Measurements from ENCODE around the gene KCNQ1. TPM values are rescaled to one million over a fixed set of nuclear protein-coding genes. Genes with fewer than 3 reads are reported as not detected.

The KCNQ1 gene
- polyA plus RNA-seq, 1 donor (not counting 4 experiments of a cell fraction or from before 2014, with no cell fraction given) = not detected

DNA sequence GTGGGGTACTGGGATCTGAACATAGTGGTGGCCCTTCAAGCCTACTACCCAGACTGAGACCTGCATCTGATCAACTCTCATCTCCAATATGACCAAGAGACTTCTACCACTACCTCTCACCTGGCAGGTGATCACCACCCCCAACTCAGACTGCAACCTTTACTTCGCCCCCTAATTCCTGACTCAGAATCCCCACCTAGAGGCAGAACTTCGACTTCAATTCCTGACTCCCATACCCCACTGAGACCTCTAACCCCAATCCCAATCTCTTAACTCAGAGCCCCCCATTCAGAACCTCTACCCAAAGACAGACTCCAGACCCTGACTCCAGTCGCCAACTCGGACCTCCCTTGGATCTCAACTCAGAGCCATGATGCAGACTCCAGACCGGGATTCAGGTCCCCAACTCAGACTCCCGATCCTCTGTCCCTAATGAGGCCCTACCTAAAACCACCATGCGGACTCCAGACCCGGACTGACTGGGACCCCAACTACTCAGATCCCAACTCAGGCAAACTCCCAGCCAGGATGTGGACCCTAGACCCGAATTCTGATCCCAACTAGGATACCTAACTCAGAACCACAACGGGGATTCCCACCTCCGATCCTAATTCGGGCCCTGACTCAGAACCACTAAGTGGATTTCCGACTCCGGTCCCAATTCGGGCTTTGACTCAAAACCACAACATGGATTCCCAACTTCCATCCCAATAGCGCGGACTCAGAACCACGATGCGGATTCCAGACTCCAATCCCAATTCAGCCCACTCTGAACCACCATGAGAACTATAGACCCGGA, 253.8 kb downstream of the KCNQ1 start:
- Histone ChIP-seq H3K4me1 (ENCODE audit: control insufficient read depth, extremely low read depth, insufficient read depth, low read length) (peaks cover 7% of the 10 kb centered on the region), H3K9me3 (ENCODE audit: control insufficient read depth, low read depth, low read length) (no peaks in the 10 kb centered on the region), H3K9ac (ENCODE audit: control insufficient read depth, extremely low read depth, insufficient read depth, low read length) (peak overlapping the region; percentile 76), H3K27me3 (ENCODE audit: control insufficient read depth, extremely low read depth, insufficient read depth, low read length) (peaks cover under 1% of the 10 kb centered on the region), H4K20me1 (ENCODE audit: control insufficient read depth, extremely low read depth, insufficient read depth, low read length) (no peaks in the 10 kb centered on the region), H3K4me2 (ENCODE audit: control insufficient read depth, extremely low read depth, insufficient read depth, low read depth, low read length) (peak overlapping the region; percentile 65), H3K27ac (ENCODE audit: control insufficient read depth, insufficient read depth, low read length) (no peak overlapping the region), H3K9me1 (ENCODE audit: control insufficient read depth, extremely low read depth, insufficient read depth, low read length) (no peaks in the 10 kb centered on the region), H3K36me3 (ENCODE audit: control insufficient read depth in 2 of 2, extremely low read depth in 1 of 2, insufficient read depth in 2 of 2, low read length in 2 of 2) (no peaks in the 10 kb centered on the region), H3K4me3 (ENCODE audit: control insufficient read depth in 2 of 3, extremely low read depth in 1 of 3, insufficient read depth in 2 of 3, low read depth in 1 of 3, low read length in 3 of 3) (peak overlapping the region; percentile 38 to 77 (median 59)), H3K79me2 (ENCODE audit: control insufficient read depth, insufficient read depth, low read length) (peaks cover 28% of the 10 kb centered on the region), H2AFZ (ENCODE audit: control insufficient read depth, low read length) (no peak overlapping the region)
- TF ChIP-seq EZH2 (IDR thresholded peaks at IDR 0.05; ENCODE audit: low read length) = no peak
- TF ChIP-seq, protein P1, sequence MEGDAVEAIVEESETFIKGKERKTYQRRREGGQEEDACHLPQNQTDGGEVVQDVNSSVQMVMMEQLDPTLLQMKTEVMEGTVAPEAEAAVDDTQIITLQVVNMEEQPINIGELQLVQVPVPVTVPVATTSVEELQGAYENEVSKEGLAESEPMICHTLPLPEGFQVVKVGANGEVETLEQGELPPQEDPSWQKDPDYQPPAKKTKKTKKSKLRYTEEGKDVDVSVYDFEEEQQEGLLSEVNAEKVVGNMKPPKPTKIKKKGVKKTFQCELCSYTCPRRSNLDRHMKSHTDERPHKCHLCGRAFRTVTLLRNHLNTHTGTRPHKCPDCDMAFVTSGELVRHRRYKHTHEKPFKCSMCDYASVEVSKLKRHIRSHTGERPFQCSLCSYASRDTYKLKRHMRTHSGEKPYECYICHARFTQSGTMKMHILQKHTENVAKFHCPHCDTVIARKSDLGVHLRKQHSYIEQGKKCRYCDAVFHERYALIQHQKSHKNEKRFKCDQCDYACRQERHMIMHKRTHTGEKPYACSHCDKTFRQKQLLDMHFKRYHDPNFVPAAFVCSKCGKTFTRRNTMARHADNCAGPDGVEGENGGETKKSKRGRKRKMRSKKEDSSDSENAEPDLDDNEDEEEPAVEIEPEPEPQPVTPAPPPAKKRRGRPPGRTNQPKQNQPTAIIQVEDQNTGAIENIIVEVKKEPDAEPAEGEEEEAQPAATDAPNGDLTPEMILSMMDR (optimal IDR thresholded peaks at IDR 0.05 in 1 of 3, IDR thresholded peaks at IDR 0.05 in 1 of 3, conservative IDR thresholded peaks at IDR 0.05 in 1 of 3; ENCODE audit: extremely low read depth in 1 of 3, insufficient read depth in 2 of 3, low read length in 3 of 3) = no peak
- dilution Hi-C loops (cut with MboI; ENCODE audit: extremely low pct_ligation_motif_present, low sequenced_read_pairs) = no loop called here
- FAIRE-seq (no peak), DNase-seq (ENCODE audit: low read depth, low spot score) (no peak)

- H3K79me2 ChIP-seq (ENCODE audit: control insufficient read depth, insufficient read depth, low read length) = peaks cover 26% of the 10 kb centered on the region
- no peak for FAIRE-seq
Measured at GRCh38 chr11:2699185-2699530, 254.3 kb downstream of the KCNQ1 start.

More at GRCh38 chr11:2699185-2699530, 254.3 kb downstream of the KCNQ1 start:
- no peak for DNase-seq (ENCODE audit: low read depth, low spot score)
- H4K20me1 ChIP-seq (ENCODE audit: control insufficient read depth, extremely low read depth, insufficient read depth, low read length) = no peaks in the 10 kb centered on the region
- H3K36me3 ChIP-seq (ENCODE audit: control insufficient read depth in 2 of 2, extremely low read depth in 1 of 2, insufficient read depth in 2 of 2, low read length in 2 of 2) = no peaks in the 10 kb centered on the region
- peaks cover 7% of the 10 kb centered on the region for H3K4me1 ChIP-seq (ENCODE audit: control insufficient read depth, extremely low read depth, insufficient read depth, low read length)
- H3K27me3 ChIP-seq (ENCODE audit: control insufficient read depth, extremely low read depth, insufficient read depth, low read length) = peaks cover 2% of the 10 kb centered on the region
- H3K9me1 ChIP-seq (ENCODE audit: control insufficient read depth, extremely low read depth, insufficient read depth, low read length) = no peaks in the 10 kb centered on the region
- H3K4me3 ChIP-seq (ENCODE audit: control insufficient read depth in 2 of 3, extremely low read depth in 1 of 3, insufficient read depth in 2 of 3, low read depth in 1 of 3, low read length in 3 of 3) = peak overlapping the region; percentile 38 to 77 (median 59)
- peak overlapping the region; percentile 65 for H3K4me2 ChIP-seq (ENCODE audit: control insufficient read depth, extremely low read depth, insufficient read depth, low read depth, low read length)
- peak overlapping the region; percentile 10 for H3K27ac ChIP-seq (ENCODE audit: control insufficient read depth, insufficient read depth, low read length)
- no peak overlapping the region for H2AFZ ChIP-seq (ENCODE audit: control insufficient read depth, low read length)
- H3K9ac ChIP-seq (ENCODE audit: control insufficient read depth, extremely low read depth, insufficient read depth, low read length) = peak overlapping the region; percentile 76
- dilution Hi-C loops (cut with MboI; ENCODE audit: extremely low pct_ligation_motif_present, low sequenced_read_pairs) = no loop called here
- TF ChIP-seq EZH2 (IDR thresholded peaks at IDR 0.05; ENCODE audit: low read length) = no peak
- TF ChIP-seq, protein P1 (optimal IDR thresholded peaks at IDR 0.05 in 1 of 3, IDR thresholded peaks at IDR 0.05 in 1 of 3, conservative IDR thresholded peaks at IDR 0.05 in 1 of 3; ENCODE audit: extremely low read depth in 1 of 3, insufficient read depth in 2 of 3, low read length in 3 of 3) = no peak
- no peaks in the 10 kb centered on the region for H3K9me3 ChIP-seq (ENCODE audit: control insufficient read depth, low read depth, low read length)

All from keratinocyte (primary cell).